ENCODE data around the gene TSKS.

DNA sequence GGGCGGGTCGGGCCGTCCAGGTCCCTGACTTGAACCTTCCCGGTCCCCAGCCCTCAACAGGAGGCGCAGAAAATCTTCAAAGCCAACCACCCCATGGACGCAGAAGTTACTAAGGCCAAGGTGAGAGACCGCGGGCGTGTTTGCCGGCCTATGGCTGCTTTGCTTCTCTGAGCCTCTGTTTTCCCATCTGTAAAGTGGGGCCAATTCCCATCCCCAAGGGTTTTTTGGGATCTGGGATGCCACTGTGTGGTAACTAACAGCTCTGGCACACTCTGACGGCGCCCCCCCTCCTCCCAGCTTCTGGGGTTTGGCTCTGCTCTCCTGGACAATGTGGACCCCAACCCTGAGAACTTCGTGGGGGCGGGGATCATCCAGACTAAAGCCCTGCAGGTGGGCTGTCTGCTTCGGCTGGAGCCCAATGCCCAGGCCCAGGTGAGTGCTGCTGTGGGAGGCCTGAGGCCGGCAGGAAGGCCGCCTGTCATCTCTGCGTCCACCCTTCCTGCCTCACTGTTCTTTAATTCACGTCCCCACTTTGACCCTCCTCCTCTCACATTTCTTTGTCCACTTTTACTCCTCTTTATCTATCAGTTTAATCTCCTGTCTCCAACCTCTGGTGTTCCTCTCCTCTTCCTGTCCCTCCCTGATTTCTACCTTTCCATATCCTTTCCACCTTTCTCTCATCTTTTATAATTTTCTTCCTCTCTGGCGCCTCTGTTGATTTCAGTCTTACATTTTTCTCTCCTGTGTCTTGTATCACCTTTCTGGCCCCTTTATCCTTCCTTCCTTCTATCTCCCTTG lies 42.9 kb upstream of the TSKS start:
- TF ChIP-seq, protein P1, sequence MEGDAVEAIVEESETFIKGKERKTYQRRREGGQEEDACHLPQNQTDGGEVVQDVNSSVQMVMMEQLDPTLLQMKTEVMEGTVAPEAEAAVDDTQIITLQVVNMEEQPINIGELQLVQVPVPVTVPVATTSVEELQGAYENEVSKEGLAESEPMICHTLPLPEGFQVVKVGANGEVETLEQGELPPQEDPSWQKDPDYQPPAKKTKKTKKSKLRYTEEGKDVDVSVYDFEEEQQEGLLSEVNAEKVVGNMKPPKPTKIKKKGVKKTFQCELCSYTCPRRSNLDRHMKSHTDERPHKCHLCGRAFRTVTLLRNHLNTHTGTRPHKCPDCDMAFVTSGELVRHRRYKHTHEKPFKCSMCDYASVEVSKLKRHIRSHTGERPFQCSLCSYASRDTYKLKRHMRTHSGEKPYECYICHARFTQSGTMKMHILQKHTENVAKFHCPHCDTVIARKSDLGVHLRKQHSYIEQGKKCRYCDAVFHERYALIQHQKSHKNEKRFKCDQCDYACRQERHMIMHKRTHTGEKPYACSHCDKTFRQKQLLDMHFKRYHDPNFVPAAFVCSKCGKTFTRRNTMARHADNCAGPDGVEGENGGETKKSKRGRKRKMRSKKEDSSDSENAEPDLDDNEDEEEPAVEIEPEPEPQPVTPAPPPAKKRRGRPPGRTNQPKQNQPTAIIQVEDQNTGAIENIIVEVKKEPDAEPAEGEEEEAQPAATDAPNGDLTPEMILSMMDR (IDR thresholded peaks at IDR 0.05), result no peak
- TF ChIP-seq POLR2A (IDR thresholded peaks at IDR 0.05), result no peak

Data from vagina (tissue), 2 donors.